Fibroblast of skin of right biceps (primary cell): ENCODE data around the gene PGAM1.
"Not testable (repeated sequence)": the region's sequence is repeated elsewhere in the genome, so short reads cannot be mapped to it uniquely, and the experiment has no call there.

Experiments used
- DNase-seq: peaks from one replicate; pipeline ENCODE4 v3.0.0-alpha.2; 2013

Gene PGAM1

DNA sequence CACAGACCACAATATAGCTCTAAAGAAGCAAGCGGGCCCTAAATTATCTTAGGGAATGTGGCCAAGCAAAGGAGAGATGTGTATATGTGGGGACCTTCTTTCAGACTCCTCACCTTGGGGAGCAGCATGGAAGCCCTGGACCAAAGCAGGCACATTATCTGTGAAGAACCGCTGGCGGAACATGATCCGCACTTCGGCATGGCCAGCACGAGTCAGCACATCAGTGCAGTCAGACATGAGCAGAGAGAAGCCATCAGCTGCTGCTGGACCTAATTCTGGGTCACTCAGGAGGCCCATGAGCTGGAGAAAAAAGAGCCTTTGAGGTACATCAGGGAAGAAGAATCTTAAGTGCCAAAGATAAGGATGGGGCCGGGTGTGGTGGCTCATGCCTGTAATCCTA lies 33.9 kb downstream of the PGAM1 start:
- DNase-seq, result no peak

DNA sequence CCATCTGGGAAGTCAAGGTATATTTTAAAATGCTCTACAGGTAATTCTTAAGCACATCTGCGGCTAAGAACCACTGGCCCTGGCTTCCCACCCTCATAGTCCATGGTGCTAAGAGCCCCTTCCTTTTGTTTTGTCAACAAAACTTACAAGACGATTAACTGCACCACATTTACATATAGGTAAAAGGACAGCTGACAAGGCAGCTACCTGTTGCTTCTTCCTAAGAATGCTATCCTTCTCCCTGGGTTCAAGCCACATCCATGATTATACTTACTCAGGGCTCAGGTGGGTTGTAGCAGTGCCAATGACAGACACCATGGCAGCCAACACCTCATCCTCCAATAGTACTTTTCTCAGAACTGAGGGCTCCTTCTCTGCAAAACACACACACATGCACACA lies 36.3 kb downstream of the PGAM1 start:
- no peak for DNase-seq

DNA sequence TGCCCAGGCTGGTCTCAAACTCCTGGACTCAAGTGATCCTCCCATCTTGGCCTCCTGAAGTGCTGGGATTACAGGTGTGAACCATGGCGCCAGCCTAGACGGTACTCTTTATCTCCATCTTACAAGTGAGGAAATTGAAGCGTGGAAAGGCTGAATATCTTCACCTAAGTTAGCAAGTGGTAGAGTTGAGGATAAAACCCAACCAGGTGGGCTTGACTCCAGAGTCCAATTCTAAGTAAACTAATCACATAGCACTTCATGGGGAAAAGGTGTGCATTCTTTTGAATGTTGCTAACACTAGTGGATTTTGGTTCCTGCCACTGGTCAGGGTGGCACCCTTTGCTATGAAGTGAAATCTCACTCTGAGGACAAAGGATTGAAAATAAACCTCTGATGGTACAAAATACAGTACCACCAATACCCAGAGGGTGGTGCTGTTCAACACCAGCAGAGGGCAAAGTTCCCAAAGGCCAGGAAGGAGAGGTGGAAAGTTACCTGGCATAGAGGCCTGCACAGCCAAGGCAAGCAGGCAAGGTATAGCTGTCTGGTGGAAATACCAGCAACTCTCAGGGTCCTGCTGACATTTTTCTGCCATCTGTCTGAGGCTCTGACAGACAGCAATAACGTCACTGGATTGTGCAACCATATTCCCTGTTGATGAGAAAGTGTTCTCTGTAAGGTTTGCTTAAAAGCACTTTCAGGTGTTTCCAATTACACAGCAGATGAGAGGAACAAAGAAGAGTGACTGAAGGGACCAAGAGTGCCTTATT lies 37.6 kb downstream of the PGAM1 start:
- peak; percentile 66 for DNase-seq

GRCh38 chr10:97464226-97464625 lies 38.2 kb downstream of the PGAM1 start:
- no peak for DNase-seq

GRCh38 chr10:97465982-97466381 lies 40.0 kb downstream of the PGAM1 start:
- no peak for DNase-seq

GRCh38 chr10:97466755-97467154 lies 40.8 kb downstream of the PGAM1 start:
- peak; percentile 27 for DNase-seq

GRCh38 chr10:97468162-97468561 lies 42.2 kb downstream of the PGAM1 start:
- DNase-seq, result no peak

DNA sequence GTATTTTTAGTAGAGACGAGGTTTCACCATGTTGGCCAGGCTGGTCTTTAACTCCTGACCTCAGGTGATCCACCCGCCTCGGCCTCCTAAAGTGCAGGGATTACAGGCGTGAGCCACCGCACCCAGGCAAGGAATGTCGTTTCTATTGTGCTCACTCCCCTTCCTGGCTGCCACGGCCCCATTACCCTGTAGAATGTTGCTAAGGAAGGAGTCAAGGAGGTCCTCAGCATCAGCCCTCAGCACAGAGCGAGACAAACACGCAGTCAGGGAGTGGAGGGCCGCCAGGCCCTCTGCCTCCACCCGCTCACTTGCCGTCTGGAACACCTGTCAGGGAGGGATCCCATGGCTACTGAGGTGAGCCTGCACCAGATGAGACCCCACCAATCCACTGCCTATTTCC lies 42.8 kb downstream of the PGAM1 start:
- not testable (repeated sequence) for DNase-seq

DNA sequence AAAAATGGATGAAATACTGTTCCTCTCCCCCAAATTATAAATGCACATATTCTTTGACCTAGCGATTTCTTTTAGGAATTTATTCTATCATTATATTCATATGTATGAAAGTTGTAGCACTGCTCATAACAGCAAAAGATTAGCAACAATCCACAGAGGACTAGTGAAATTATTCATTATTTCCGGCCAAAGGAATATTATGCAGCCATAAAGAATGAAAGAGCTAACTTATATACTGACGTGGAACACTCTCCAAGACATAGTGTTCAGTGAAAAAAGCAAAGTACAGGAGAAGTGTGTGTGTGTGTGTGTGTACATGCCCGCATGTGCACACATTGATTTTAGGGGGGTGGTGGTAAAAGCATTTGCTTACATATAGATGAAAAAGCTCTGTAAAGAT lies 48.9 kb downstream of the PGAM1 start:
- no peak for DNase-seq

DNA sequence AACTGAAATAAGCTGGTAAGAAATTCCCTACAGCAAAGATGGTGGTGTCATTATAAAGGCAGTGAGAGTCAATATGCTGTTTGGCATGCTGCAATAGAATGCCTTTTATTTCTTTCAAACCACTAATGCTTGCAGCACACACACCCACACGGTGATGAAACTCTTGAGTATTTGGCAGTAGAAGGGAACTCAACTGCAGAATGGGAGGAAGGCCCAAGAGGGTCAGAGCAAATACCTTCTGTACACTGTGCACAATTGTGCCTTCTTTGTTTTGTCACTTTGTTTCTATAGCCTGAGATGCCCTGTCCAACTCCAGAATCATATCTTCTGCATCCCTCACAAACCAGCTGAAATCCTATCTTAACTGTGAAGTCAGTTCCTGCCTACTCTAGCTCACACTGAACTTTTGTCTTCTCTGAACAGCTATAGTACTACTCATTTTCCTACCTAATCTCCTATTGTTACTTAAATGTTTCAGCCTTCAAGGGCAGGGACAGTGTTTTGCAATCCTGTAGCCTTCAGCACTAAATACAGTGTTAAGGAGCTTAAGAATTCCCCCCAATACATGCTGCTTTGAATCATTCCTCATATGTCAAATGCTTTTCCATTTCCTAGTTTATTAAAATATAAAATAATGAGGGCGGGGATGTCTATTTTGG lies 50.1 kb downstream of the PGAM1 start:
- peak; percentile 20 for DNase-seq

GRCh38 chr10:97479410-97479809 lies 53.4 kb downstream of the PGAM1 start:
- not testable (repeated sequence) for DNase-seq

- DNase-seq, result no peak
These were observed 53.9 kb downstream of the PGAM1 start for GRCh38 chr10:97479939-97480338.

- DNase-seq, result no peak
These were observed 55.1 kb downstream of the PGAM1 start for GRCh38 chr10:97481071-97481470.

- no peak for DNase-seq
These were observed 56.4 kb downstream of the PGAM1 start for GRCh38 chr10:97482381-97482780.
